ENCODE results near the gene CTTNBP2. TPM values are rescaled to one million over a fixed set of nuclear protein-coding genes. Genes with fewer than 3 reads are reported as not detected.

The CTTNBP2 gene
- total RNA-seq, 6 experiments from 2014 or later = not detected

DNA sequence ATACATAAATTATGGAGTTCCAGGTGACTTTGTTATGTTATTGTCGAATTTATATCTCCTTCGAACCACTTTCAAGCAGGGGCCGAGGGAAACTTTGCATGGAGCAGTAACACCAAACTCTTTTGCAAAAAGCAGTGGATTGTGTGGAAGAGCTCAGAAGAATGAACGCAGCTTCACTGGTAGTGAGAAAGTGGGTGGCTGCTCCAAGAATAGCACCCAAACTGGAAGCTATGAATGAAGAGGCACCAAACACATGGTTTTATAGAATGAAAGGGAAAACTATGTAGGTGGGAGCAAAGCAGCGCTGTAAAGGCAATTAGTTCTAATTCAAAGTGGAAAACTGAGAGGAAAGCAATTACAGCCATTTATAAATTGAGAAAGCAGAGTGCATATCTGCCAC, 67.2 kb downstream of the CTTNBP2 start:
- Mint-ChIP-seq H3K4me1 (ENCODE audit: low read depth) (no peaks in the 10 kb centered on the region), H3K27me3 (ENCODE audit: insufficient read depth) (no peaks in the 10 kb centered on the region), H3K9me3 (peaks cover 16% of the 10 kb centered on the region), H3K27ac (no peak overlapping the region), H3K4me3 (no peak overlapping the region), H3K36me3 (ENCODE audit: low read depth) (no peaks in the 10 kb centered on the region)
- DNase-seq = no peak
- TF ChIP-seq CTCF (IDR thresholded peaks at IDR 0.05) = no peak

DNA sequence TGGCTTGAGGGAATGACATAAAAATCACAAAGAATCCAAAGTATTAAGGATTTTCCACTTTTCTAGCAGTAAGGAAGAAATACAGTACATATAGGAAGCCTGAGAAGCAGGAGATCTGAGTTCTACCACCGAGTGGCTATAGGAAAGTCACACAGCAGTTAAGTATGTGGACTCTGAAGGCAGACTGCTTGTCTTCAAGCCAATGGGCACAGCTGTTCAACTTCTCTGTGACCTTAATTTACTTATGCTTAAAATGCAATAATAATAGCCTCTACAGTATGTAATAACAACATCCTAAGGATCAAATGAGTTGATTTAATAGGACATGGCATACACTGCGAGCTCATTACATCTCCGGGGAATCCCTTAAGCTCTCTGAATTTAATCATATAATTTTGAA, 68.0 kb downstream of the CTTNBP2 start:
- Mint-ChIP-seq H3K27ac (no peak overlapping the region), H3K4me1 (ENCODE audit: low read depth) (no peaks in the 10 kb centered on the region), H3K27me3 (ENCODE audit: insufficient read depth) (no peaks in the 10 kb centered on the region), H3K36me3 (ENCODE audit: low read depth) (no peaks in the 10 kb centered on the region), H3K9me3 (peaks cover 21% of the 10 kb centered on the region), H3K4me3 (no peak overlapping the region)
- no peak for TF ChIP-seq CTCF (IDR thresholded peaks at IDR 0.05)
- DNase-seq = no peak

DNA sequence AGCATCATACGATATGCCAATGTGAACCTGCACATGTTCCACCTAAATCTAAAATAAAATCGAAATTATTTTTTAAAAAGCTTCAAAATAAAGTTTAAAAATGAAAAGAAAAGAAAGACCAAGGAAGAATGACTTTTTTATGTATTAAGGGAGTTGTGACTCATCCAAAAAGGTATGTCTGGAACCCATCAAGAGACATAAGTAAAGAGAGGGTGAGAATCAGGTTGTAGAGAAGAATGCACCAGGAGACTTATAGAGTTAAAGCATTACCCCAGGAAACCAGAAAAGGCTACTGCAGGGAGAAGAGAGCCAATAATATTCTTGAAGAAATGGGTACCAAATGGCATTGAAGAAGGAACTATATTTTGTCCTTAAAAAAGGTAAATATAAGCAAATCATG, 69.8 kb downstream of the CTTNBP2 start:
- Mint-ChIP-seq H3K36me3 (ENCODE audit: low read depth) (no peaks in the 10 kb centered on the region), H3K27ac (no peak overlapping the region), H3K27me3 (ENCODE audit: insufficient read depth) (no peaks in the 10 kb centered on the region), H3K4me3 (no peak overlapping the region), H3K9me3 (peaks cover 21% of the 10 kb centered on the region), H3K4me1 (ENCODE audit: low read depth) (no peaks in the 10 kb centered on the region)
- no peak for TF ChIP-seq CTCF (IDR thresholded peaks at IDR 0.05)
- no peak for DNase-seq

GRCh38 chr7:117802660-117803059, 70.6 kb downstream of the CTTNBP2 start:
- peaks cover 21% of the 10 kb centered on the region for H3K9me3 Mint-ChIP-seq
- no peaks in the 10 kb centered on the region for H3K27me3 Mint-ChIP-seq (ENCODE audit: insufficient read depth)
- H3K27ac Mint-ChIP-seq = no peak overlapping the region
- TF ChIP-seq CTCF (IDR thresholded peaks at IDR 0.05) = no peak
- no peak overlapping the region for H3K4me3 Mint-ChIP-seq
- H3K4me1 Mint-ChIP-seq (ENCODE audit: low read depth) = no peaks in the 10 kb centered on the region
- no peak for DNase-seq
- no peaks in the 10 kb centered on the region for H3K36me3 Mint-ChIP-seq (ENCODE audit: low read depth)

GRCh38 chr7:117800841-117801240, 72.4 kb downstream of the CTTNBP2 start:
- Mint-ChIP-seq H3K4me1 (ENCODE audit: low read depth) (no peaks in the 10 kb centered on the region), H3K27ac (no peak overlapping the region), H3K4me3 (no peak overlapping the region), H3K9me3 (peaks cover 18% of the 10 kb centered on the region), H3K27me3 (ENCODE audit: insufficient read depth) (no peaks in the 10 kb centered on the region), H3K36me3 (ENCODE audit: low read depth) (no peaks in the 10 kb centered on the region)
- DNase-seq = no peak
- no peak for TF ChIP-seq CTCF (IDR thresholded peaks at IDR 0.05)

DNA sequence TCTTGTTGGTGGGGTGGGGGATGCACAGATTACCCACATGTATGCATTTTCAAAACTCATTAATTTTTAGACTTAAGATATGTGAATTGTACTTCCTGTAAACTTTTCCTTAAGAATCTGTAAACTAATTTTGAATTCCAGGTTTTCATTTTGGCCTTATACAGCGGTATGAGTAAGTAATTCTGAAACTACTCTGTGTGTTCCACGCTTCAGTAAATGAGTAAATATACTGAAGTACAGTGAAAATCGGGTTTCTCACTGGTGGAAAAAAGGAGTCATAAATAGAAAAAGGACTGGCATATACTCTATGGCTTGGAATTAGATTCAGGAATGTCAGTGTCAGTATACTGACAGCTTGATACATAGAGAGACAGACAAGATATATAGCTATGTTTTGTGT, 72.8 kb downstream of the CTTNBP2 start:
- no peaks in the 10 kb centered on the region for H3K36me3 Mint-ChIP-seq (ENCODE audit: low read depth)
- no peaks in the 10 kb centered on the region for H3K27me3 Mint-ChIP-seq (ENCODE audit: insufficient read depth)
- no peak for TF ChIP-seq CTCF (IDR thresholded peaks at IDR 0.05)
- peaks cover 17% of the 10 kb centered on the region for H3K9me3 Mint-ChIP-seq
- no peak overlapping the region for H3K27ac Mint-ChIP-seq
- H3K4me3 Mint-ChIP-seq = no peak overlapping the region
- no peak for DNase-seq
- H3K4me1 Mint-ChIP-seq (ENCODE audit: low read depth) = no peaks in the 10 kb centered on the region
